HG03571 (cell line): ENCODE measurements around the gene GGA1.
A peak's percentile ranks its signal among the peaks of the same experiment; 100 is the strongest.

Experiments
- ATAC-seq: cut with Tn5 transposase; IDR thresholded peaks from one replicate; pipeline ENCODE4 v1.9.1; 2021; ENCODE audit not compliant: unreplicated experiment

GGA1 gene

DNA sequence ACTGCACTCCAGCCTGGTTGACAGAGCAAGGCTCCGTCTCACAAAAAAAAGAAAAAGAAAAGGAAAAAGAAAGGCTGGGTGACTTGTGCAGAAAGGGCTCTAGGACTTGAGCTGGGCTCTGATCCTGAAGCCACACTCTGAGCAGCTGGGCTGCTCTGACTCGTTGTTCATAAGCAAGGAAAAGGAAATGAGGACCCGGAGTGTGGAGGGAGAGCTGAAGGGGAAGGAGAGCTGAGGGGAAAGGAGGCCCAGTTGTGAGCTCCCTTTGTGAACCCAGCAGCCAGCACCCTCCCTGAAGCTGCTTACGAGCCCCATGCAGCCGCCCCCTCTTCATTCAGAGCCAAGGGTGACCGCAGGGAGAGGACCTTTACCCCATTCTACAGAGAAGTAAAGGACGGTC is 18.5 kb downstream of the GGA1 start:
- no peak for ATAC-seq

DNA sequence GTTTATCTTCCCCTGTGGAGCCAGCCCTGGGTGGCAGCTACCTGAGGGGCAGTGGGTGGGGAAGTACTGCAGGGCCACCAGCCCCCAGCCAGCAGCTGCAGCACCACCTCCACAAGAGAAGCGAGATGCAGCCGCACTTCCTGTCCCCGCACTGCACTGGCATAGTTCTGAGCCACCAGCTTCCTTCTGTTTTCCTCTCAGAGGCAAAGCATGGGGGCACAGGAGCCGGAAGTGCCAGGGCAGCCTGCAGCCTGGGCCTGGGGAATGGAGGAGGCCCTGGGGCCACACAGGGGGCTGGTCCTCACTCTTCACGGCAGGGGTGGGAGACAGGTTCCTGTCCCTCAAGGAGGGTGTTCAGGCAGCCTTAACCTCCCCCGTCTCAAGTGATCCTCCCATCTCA is 18.9 kb downstream of the GGA1 start:
- ATAC-seq = no peak

DNA sequence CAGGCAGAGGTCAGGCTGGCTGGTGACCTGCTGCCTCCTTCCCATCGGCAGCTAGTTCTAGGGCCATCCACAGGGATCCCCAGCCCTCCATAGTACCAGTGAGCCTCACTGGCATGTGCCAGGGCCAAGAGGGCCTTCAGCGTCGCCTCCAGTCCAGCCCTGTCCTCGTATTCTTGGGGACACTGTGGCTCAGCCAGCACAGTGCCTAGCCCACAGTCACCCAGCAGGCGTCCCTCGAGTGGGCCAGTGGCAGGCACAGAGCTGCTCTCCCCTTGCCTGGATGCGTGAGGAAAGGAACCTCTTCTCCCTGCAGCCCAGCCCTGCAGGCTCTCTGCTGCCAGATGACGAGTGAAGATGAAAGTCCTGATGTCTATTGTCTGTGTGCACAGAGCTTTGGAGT is 20.2 kb downstream of the GGA1 start:
- ATAC-seq = no peak

GRCh38 chr22:37629928-37630327 is 21.3 kb downstream of the GGA1 start:
- ATAC-seq = no peak

- no peak for ATAC-seq
Measured at GRCh38 chr22:37630839-37631435, 22.3 kb downstream of the GGA1 start.

DNA sequence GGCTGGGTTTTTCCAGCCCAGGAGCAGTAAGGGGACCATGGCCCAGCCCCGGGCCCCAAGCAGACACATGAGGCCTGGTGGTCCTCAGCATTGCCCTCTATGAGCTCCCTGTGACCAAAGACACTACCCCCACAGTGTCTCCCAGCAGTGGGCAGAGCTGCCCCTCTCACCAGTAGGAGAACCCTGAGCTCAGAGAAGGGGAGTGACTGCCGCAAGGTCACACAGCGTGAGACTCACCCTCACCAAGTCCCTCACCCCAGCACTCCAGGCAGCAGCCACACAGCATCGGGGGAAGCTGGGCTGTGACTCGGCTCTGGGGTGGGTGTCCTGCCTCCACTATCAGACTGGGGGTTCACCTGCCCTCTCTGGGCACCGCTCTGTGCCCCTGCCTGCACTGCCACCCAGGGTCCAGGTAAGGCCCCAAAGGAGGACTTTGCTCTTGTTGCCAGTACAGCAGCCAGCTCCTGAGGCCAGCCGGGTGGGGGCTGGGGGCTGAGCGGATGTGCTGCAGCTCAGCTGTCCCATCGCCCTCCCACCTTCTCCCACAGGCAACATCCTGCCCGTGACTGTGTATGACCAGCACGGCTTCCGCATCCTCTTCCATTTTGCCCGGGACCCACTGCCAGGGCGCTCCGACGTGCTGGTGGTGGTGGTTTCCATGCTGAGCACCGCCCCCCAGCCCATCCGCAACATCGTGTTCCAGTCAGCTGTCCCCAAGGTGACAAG is 23.0 kb downstream of the GGA1 start:
- ATAC-seq = no peak

- peak; percentile 9 for ATAC-seq
Measured at GRCh38 chr22:37632174-37633088, 23.8 kb downstream of the GGA1 start.

GRCh38 chr22:37633089-37633624 is 24.5 kb downstream of the GGA1 start:
- peak; percentile 38 for ATAC-seq

DNA sequence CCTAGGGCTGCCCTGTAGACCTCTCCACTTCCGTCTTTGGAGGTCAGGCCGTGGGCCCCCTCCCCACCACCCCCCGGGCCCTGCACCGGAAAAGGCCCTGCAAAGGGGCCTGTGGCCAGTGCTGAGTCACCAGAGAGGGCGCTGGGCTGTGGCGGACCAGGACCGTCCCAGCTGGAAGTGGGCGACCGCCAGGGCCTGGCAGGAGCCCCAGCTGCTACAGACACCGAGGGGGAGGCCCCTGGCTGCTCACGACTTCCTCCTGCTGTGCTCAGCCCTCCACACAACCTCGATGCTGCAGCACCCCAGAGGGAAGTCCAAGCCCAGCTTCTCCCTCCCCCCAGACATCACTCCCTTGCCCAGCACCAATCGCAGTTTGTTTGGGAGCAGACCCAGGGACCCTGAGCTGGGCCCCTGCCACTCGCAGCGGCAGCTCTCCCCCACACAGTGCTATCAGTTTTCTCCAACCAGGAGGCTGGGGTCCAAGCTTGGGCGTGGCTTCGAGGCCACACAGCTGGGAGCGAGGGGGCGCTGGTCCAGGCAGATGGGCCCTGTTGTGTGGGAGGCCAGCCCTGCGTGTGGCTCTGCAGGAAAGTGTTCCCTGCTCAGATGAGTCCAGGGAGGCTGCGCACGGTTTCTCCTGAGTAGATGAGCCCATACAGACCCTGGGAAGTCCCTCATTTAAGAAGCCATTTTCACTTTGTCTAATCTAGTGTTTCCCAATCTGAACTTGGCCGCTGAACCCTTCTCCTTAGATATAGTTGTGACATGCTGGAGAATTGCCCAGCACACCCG is 25.2 kb downstream of the GGA1 start:
- peak; percentile 52 for ATAC-seq

DNA sequence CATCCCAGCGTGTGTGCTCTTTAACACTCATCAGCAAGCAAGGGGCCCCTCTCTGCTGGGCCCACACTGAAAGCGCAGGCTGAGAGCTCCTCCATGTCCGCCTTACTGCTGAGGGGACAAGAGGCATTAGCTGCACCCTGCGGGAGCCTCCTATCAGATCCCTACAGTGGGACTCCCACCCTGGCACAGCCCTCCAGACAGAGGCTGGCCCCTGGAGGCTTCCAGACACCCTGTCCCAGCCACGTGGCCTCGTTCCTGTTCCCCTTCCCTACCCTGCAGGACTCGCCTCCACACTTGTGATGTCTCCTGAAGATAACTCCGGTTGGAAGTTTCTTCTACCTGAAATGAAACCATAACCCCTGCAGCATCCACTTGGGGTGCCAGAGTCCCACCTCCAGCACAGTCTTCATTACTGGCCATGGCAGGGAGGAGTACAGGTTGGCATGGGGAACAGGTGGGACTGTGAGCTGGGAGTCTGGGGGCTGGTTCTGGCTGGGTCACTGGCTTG is 25.8 kb downstream of the GGA1 start:
- no peak for ATAC-seq

DNA sequence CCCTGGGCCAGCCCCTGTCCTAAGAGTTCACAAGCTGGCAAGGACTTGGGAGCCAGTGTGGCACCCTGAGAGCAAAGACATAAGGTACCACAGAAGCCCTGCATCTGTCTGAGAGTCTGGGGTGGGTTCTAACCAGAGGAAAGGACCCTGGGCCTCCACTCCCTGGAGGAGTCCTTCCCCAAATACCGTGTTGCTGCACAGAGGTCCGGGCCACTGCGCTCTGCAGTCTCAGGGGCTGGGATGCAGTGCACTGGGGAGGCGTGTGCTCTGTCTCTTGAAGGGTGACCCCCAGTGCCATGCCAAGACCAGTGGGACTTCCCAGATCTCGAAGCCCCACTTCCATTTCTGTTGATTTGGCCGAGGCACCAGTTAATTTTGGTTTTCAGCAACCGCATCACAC is 26.5 kb downstream of the GGA1 start:
- ATAC-seq = no peak

- ATAC-seq = no peak
Measured at GRCh38 chr22:37636186-37636948, 27.7 kb downstream of the GGA1 start.

DNA sequence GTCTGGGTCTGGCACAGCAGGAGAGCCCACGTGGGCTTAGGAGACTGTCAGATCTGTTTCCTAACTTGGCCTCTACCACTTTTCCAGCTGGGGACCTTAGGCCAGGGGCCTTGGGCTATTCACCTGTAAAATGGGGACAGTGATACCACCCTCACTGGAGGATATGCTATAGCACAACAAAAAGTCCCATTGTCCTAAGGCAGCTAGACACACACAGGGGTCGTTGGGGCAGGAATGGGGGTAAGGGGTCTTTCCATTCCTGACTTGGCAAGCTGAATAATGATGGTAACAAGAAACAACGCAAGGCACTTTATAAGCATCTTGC is 28.3 kb downstream of the GGA1 start:
- no peak for ATAC-seq

DNA sequence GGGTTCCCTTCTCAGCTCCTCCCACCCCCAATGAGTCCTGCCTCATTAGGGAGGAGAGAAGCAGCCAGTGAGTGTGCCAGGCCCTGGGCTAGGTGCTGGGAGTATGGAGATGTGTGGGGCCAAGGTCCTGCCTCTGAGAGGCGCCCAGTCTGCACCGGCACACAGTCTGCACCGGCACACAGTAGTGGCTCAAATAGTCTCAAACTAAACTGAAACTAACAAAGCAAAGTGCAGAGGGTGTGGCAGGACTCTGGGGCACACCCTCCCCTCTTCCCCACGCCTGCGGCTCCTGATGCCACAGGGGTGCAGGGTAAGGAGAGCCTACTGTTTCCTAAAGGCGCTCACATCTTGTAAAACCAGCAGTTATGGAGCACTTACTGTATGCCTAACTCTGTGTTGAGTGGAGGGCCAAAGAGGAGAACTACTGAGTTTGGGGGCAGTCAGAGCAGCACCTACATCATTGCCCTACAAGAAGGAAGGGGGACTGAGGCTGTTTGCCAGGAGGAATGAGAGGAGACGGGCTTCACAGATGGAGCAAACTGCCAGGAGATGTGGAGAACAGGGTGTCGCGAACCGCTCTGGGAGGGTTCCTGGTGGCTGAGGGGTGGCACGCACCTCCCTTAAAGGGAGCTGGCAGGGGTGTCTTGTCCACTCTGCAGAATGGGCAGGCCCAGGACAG is 29.9 kb downstream of the GGA1 start:
- ATAC-seq = no peak

GRCh38 chr22:37639070-37639760 is 30.6 kb downstream of the GGA1 start, which contains the start of gene SH3BP1:
SH3BP1 (plus strand) TSS chr22:37639669; CDS start chr22:37639788, 119 bp downstream.
- no peak for ATAC-seq

DNA sequence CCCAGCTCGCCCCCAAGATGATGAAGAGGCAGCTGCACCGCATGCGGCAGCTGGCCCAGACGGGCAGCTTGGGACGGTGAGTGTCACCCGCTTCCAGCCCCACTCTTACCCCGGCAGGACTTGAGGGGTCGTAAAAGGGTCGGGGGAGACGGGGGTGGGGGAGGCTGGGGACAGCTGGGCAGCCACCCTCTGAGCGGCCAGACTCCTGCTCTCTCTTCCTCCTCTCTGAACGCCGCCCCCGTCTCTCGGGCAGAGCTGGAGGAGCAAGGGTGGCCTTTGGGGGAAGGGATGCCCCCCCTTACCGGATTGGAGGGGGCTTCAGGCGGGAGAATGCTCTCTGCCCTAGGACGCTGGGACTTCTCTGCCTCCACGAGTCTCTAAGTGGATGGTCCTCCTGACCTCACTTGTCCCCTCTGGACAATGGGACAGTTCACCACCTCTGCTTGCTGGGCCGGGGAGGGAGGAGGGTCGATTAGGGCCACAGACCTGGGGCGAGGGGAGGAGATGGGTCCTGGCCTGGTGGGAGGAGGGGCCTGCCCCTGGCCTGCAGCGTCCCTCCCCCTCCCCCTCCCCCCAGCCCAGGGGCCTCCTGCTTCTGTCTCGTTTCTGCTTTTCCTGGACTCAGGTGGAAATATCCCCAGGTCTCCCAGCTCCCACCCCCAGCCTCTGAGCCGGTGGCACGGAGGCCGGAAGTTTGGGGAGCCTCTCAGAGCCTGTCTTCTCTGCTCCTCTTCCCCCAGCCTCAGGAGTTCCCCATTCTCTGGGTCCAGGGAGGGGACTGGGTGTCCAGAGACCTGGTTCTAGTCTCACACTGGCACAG is 31.3 kb downstream of the GGA1 start:
- ATAC-seq = no peak

GRCh38 chr22:37640591-37641560 is 32.2 kb downstream of the GGA1 start:
- ATAC-seq = no peak
